ENCODE results near the gene MAGEB1.
A peak's percentile ranks its signal among the peaks of the same experiment; 100 is the strongest.

The MAGEB1 gene

GRCh38 chrX:30262763-30263162 is 15.8 kb downstream of the MAGEB1 start:
- Histone ChIP-seq H3K36me3 (ENCODE audit: low read depth) (no peaks in the 10 kb centered on the region), H3K4me1 (ENCODE audit: insufficient read depth, poor library complexity, severe bottlenecking) (no peaks in the 10 kb centered on the region), H3K9me3 (ENCODE audit: severe bottlenecking) (no peaks in the 10 kb centered on the region), H3K4me3 (ENCODE audit: severe bottlenecking) (no peak overlapping the region), H3K27me3 (ENCODE audit: insufficient read depth, poor library complexity, severe bottlenecking) (no peaks in the 10 kb centered on the region), H3K27ac (ENCODE audit: poor library complexity, severe bottlenecking) (no peak overlapping the region)
- no peak for TF ChIP-seq CTCF (IDR thresholded peaks at IDR 0.05; ENCODE audit: poor library complexity, severe bottlenecking)
- ATAC-seq (ENCODE audit: low read depth) (no peak), DNase-seq (ENCODE audit: low spot score) (no peak)

- no peaks in the 10 kb centered on the region for H3K9me3 ChIP-seq (ENCODE audit: severe bottlenecking)
- H3K4me1 ChIP-seq (ENCODE audit: insufficient read depth, poor library complexity, severe bottlenecking), result no peaks in the 10 kb centered on the region
- H3K27me3 ChIP-seq (ENCODE audit: insufficient read depth, poor library complexity, severe bottlenecking), result no peaks in the 10 kb centered on the region
- H3K4me3 ChIP-seq (ENCODE audit: severe bottlenecking), result no peak overlapping the region
- DNase-seq (ENCODE audit: low spot score) (no peak), ATAC-seq (ENCODE audit: low read depth) (no peak)
- no peaks in the 10 kb centered on the region for H3K36me3 ChIP-seq (ENCODE audit: low read depth)
- H3K27ac ChIP-seq (ENCODE audit: poor library complexity, severe bottlenecking), result no peak overlapping the region
- TF ChIP-seq CTCF (IDR thresholded peaks at IDR 0.05; ENCODE audit: poor library complexity, severe bottlenecking), result no peak
Observed at GRCh38 chrX:30270639-30271038, 23.7 kb downstream of the MAGEB1 start.

- Histone ChIP-seq H3K27ac (ENCODE audit: poor library complexity, severe bottlenecking) (no peak overlapping the region), H3K4me1 (ENCODE audit: insufficient read depth, poor library complexity, severe bottlenecking) (no peaks in the 10 kb centered on the region), H3K27me3 (ENCODE audit: insufficient read depth, poor library complexity, severe bottlenecking) (no peaks in the 10 kb centered on the region), H3K36me3 (ENCODE audit: low read depth) (no peaks in the 10 kb centered on the region), H3K4me3 (ENCODE audit: severe bottlenecking) (no peak overlapping the region), H3K9me3 (ENCODE audit: severe bottlenecking) (no peaks in the 10 kb centered on the region)
- TF ChIP-seq CTCF (IDR thresholded peaks at IDR 0.05; ENCODE audit: poor library complexity, severe bottlenecking), result peak; percentile 37
- DNase-seq (ENCODE audit: low spot score) (no peak), ATAC-seq (ENCODE audit: low read depth) (no peak)
Observed at GRCh38 chrX:30275498-30275897, 28.6 kb downstream of the MAGEB1 start.

- no peak for DNase-seq (ENCODE audit: low spot score)
- Histone ChIP-seq H3K27ac (ENCODE audit: poor library complexity, severe bottlenecking) (no peak overlapping the region), H3K36me3 (ENCODE audit: low read depth) (no peaks in the 10 kb centered on the region), H3K9me3 (ENCODE audit: severe bottlenecking) (no peaks in the 10 kb centered on the region), H3K4me3 (ENCODE audit: severe bottlenecking) (no peak overlapping the region), H3K27me3 (ENCODE audit: insufficient read depth, poor library complexity, severe bottlenecking) (no peaks in the 10 kb centered on the region), H3K4me1 (ENCODE audit: insufficient read depth, poor library complexity, severe bottlenecking) (peaks cover 12% of the 10 kb centered on the region)
- TF ChIP-seq CTCF (IDR thresholded peaks at IDR 0.05; ENCODE audit: poor library complexity, severe bottlenecking), result no peak
- ATAC-seq (ENCODE audit: low read depth), result no peak
Observed at GRCh38 chrX:30278365-30278764, 31.4 kb downstream of the MAGEB1 start.

- ATAC-seq (ENCODE audit: low read depth) (no peak), DNase-seq (ENCODE audit: low spot score) (no peak)
- Histone ChIP-seq H3K36me3 (ENCODE audit: low read depth) (no peaks in the 10 kb centered on the region), H3K27ac (ENCODE audit: poor library complexity, severe bottlenecking) (no peak overlapping the region), H3K27me3 (ENCODE audit: insufficient read depth, poor library complexity, severe bottlenecking) (no peaks in the 10 kb centered on the region), H3K4me1 (ENCODE audit: insufficient read depth, poor library complexity, severe bottlenecking) (peaks cover 19% of the 10 kb centered on the region), H3K4me3 (ENCODE audit: severe bottlenecking) (no peak overlapping the region), H3K9me3 (ENCODE audit: severe bottlenecking) (no peaks in the 10 kb centered on the region)
- TF ChIP-seq CTCF (IDR thresholded peaks at IDR 0.05; ENCODE audit: poor library complexity, severe bottlenecking), result no peak
Observed at GRCh38 chrX:30280428-30280827, 33.5 kb downstream of the MAGEB1 start.

All from RWPE2 (cell line).